Ishikawa (cell line): ENCODE measurements around the gene METAP2.

Experiments used
- CREB1 ChIP-seq: IDR thresholded peaks from 2 replicates; pipeline ENCODE4 v1.6.1; 2012; ENCODE audit warnings: low read depth
- USF1 ChIP-seq: IDR thresholded peaks from 2 replicates; pipeline ENCODE4 v1.6.1; 2012
- YY1 ChIP-seq: IDR thresholded peaks from 2 replicates; pipeline ENCODE4 v1.6.1; 2012; ENCODE audit warnings: low read depth

GRCh38 chr12:95460896-95461295 lies 13.1 kb upstream of the METAP2 start:
- TF ChIP-seq CREB1 (no peak), YY1 (no peak), USF1 (no peak)
